ENCODE results near the gene DCTN3.

The DCTN3 gene

GRCh38 chr9:34599546-34599945 lies 20.7 kb downstream of the DCTN3 start:
- no peak for TF ChIP-seq GATA2 (IDR thresholded peaks at IDR 0.05; ENCODE audit: low read depth, low read length)
- no peak for TF ChIP-seq GATA3 (IDR thresholded peaks at IDR 0.05; ENCODE audit: low read depth, low read length)

- no peak for TF ChIP-seq GATA3 (IDR thresholded peaks at IDR 0.05; ENCODE audit: low read depth, low read length)
- no peak for TF ChIP-seq GATA2 (IDR thresholded peaks at IDR 0.05; ENCODE audit: low read depth, low read length)
Measured at GRCh38 chr9:34594177-34594576, 26.1 kb downstream of the DCTN3 start.

DNA sequence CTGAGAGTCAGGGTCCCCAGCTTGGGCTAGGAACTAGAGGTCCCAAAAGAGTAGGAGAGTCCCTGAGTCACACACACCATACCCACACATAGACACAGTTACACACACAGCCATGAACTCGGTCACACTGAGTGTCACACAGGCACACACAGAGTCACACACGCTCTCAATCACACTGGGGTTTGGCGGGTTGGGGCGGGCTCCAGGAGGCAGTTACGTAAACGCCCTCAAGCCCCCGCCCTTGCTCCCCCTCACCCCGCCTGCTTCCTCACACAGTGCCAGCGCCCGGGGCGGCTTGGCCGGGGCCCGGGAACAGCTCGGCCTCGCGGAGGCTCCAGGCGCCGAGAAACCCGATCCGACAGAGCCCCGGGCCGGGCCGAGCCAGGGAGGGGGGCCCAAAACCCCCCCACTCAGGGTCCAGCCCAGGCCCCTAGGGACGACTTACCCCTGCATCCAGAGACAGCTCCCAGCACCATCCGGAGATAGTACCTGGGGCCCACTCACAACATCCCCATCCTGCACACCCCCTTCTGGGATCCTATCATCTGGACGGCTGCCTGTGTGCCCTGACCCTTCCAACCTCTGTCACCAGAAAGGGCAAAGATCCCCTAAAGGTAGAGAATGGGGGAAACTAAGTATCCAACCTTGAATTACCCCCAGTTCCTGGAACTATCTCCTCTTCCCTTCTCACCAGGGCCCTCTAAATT lies 27.2 kb downstream of the DCTN3 start:
- TF ChIP-seq GATA2 (IDR thresholded peaks at IDR 0.05; ENCODE audit: low read depth, low read length) (no peak), GATA3 (IDR thresholded peaks at IDR 0.05; ENCODE audit: low read depth, low read length) (no peak)

DNA sequence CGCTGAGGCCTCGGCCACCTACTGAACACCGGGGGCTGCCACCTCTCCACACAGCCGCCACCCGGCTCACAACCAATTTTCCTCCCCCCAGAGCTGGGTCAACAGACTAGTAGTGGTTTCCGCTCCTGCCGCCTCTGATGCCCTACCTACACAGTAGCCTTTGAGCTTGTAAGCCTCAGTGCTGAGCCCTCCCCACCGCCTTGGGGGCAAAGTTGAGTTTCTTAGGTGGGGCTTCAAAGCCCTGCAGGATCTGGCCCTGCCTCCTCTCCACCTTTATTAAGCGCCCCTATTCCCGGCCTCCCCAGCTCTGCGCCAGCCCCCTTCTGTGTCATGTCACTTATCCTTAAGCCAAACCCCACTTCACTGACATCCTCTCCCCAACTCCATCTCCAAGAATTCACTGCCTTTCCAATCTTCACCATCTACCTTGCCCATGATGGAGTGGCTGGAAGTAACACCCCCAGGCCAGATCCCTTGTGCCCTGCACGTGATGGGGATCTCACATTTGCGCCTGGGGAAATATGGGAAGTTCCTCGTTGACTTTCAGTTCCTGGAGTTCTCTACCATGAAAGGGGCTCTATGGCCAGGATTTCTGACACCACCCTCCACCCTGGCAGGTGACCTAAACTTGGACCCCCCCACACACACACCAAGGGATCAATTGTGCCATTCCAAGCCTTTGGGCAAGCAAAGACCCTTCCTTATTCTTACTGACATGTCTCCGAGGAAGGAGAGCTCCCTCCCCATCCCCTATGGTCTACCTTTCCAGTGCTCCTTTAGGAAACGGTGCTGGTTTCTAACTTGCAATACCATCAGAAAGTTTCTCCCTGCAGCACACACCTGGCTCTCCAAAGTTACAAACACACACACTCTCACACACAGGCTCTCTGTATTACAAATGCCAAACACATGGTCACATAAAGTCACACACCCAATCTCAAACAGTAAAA lies 28.1 kb downstream of the DCTN3 start:
- TF ChIP-seq GATA3 (IDR thresholded peaks at IDR 0.05; ENCODE audit: low read depth, low read length), result no peak
- no peak for TF ChIP-seq GATA2 (IDR thresholded peaks at IDR 0.05; ENCODE audit: low read depth, low read length)

GRCh38 chr9:34591248-34591916 lies 28.9 kb downstream of the DCTN3 start:
- TF ChIP-seq GATA3 (IDR thresholded peaks at IDR 0.05; ENCODE audit: low read depth, low read length) (no peak), GATA2 (IDR thresholded peaks at IDR 0.05; ENCODE audit: low read depth, low read length) (no peak)

GRCh38 chr9:34590381-34591247 lies 29.7 kb downstream of the DCTN3 start:
- TF ChIP-seq GATA3 (IDR thresholded peaks at IDR 0.05; ENCODE audit: low read depth, low read length) (no peak), GATA2 (IDR thresholded peaks at IDR 0.05; ENCODE audit: low read depth, low read length) (no peak)

DNA sequence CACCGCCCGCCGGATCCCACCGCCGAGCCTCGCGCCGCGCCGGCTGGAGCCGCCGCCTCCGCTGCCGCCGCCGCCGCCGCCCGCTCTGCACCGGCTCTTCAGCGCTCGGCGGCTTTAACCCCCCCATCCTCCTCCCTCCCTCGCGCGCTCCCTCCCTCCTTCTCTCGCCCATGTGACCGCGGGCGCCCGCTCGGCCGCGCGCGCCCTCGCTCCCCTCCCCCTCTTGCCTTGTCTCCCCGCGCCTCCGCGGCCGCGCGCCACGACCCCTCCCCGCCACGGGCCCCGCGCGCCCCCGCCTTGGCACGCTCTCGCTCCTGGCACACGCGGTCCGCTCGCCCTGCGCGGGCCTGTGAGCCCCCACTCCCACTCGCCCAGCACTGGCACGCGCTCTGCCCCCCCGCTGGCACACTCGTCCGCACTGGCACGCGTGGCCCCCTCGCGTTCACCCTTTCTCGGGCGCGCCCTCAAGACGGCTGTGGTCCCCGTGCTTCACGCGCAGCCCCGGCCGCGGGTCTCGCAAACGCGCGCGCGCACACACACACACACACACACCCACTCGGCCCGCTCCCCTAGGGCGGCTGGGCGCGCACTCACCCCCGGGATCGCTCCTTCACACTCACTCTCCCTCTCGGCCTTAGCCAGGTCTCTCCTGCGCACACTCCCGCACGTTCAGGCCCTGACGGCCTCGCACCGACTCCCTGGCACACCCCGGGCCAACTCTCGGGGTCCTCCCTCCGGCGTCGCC lies 30.5 kb downstream of the DCTN3 start, which contains the start of gene CNTFR:
TSS of gene CNTFR (minus strand) at position 89 of the 745 bp plus-strand sequence. CDS start 20,743 bp downstream, outside the sequence.
- no peak for TF ChIP-seq GATA2 (IDR thresholded peaks at IDR 0.05; ENCODE audit: low read depth, low read length)
- no peak for TF ChIP-seq GATA3 (IDR thresholded peaks at IDR 0.05; ENCODE audit: low read depth, low read length)

DNA sequence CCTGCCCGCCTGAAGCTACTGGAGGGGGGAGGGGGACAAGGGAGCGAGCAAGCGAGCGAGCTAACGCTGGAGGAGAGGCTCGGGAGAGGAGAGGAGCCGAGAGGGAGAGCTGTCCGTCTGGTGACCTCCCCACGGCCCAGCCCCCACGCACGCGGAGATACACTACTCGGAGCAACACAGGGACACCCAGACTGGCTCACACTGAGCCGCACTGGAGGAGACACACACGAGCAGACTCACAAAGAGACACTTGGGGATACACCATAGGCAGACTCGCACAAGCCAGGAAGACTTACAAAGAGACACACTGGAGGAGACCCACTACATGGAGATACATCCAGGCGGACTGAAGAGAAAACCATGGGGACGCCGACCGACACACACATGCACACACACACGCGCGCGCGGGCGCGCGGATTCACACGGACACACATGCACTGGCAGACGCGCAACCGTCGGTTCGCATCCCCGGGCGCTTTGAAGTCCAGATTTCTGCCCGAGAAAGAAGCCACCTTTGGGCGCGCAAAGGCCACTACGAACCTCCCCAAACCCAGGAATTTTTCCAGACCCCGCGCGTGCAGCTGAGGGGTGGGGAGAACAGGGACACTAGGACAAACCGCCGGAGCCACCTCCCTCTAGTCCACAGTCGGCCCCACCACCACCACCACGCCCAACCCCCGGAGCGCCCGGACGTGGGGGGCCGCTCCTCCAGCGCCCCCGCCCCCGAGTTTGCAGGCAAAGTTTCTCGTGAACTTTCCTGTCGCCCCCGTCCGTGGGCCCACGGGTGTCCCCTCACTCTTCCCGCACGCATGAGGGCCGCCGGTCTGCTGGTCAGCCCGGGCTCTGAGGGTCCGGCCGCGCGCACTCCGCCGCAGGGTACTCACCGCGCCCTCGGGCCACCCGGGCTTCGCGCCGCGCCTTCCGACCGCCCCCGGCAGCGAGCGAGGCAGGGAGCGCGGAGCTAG lies 31.3 kb downstream of the DCTN3 start:
- TF ChIP-seq GATA3 (IDR thresholded peaks at IDR 0.05; ENCODE audit: low read depth, low read length) (no peak), GATA2 (IDR thresholded peaks at IDR 0.05; ENCODE audit: low read depth, low read length) (no peak)

DNA sequence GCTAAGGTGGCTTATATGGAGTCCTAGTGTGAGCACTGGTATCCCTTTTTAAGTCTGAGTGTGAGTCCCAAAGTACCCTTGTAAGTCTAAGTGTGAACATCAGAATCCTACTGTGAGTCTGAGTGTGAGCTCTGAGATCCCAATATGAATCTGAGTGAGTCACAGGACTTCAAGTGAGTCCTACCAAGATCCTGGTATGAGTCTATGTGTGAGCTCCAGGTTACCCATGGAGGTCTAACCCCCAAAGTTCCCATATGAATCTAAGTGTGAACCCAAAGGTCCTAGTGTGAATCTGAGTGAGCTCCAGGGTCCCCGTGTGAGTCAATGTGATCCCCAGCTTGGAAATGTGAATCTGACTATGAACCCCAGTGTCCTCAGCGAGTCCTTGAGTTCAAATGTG lies 33.0 kb downstream of the DCTN3 start:
- TF ChIP-seq GATA2 (IDR thresholded peaks at IDR 0.05; ENCODE audit: low read depth, low read length) (no peak), GATA3 (IDR thresholded peaks at IDR 0.05; ENCODE audit: low read depth, low read length) (no peak)

DNA sequence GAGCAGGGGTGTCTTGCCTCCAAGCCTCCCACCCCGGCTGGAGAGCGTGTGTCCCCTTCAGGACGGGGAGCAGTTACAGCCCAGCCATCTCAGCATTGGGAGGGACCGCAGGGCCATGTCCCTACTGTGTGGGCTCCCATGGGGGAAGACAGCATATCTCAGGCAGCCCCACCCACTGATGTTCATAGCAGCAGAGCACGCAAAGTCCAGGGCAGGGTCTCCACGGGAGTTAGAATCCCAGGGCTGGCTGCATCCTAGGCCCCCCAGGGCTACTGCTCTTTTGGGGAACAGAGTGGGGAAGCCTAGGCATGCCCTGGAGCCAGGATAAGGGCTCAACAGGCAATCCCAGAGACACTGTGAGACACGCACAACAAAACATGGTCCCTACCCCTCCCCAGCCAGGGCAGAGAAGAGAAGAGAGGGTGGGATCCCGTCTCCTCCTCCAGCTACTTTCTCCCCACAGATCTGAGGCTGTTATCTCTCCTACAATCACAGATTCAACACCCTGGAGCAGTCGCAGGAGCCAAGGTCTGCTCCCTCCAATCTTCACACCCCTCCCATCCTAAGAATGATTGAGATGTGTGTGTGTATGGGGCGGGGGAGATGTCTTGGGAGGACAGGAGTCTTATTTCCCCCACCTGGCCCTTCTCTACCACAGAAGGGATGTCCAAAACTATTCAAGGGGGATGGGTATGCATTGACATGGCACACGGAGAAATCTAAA lies 34.2 kb downstream of the DCTN3 start:
- TF ChIP-seq GATA2 (IDR thresholded peaks at IDR 0.05; ENCODE audit: low read depth, low read length) (peak; percentile 24; the same call in 1 of the 2 replicates), GATA3 (IDR thresholded peaks at IDR 0.05; ENCODE audit: low read depth, low read length) (no peak)

DNA sequence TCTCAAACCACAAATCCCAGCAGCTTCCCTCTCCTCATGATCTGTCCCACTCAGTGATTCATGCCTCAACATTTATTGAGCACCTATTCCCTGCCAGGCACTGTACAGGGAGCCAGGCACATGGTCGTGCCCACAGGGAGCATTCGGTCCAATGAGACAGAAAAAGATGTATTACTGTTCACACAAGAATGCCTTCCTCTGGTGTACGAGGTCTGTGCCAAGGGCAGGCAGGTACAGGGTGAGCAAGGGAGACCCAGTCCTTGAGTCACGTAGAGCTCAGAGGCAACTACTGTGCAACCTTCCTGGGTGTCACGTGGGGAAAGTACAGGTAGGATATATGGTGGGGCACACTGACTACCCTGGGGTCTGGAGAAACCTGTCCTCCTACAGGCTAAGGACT lies 35.3 kb downstream of the DCTN3 start:
- TF ChIP-seq GATA2 (IDR thresholded peaks at IDR 0.05; ENCODE audit: low read depth, low read length) (no peak), GATA3 (IDR thresholded peaks at IDR 0.05; ENCODE audit: low read depth, low read length) (no peak)
